OCI-LY7 (cell line): ENCODE data around the gene RAB11FIP4.

Source experiments
- EZH2phosphoT487 ChIP-seq: fragments of 200-600 bp; sonication (generic); IDR thresholded peaks from 2 replicates; pipeline ENCODE4 v1.6.1; 2018; ENCODE audit warnings: low read depth, borderline replicate concordance, mild to moderate bottlenecking, mixed run types, antibody characterized with exemption, low read length, moderate library complexity, mixed read lengths
- TF ChIP-seq, protein P1 (sequence below): fragments of 200-600 bp; sonication (generic); conservative IDR thresholded peaks from 2 replicates; pipeline ENCODE4 v1.5.1; 2014; ENCODE audit warnings: mild to moderate bottlenecking, antibody characterized with exemption, low read length, moderate library complexity, mixed read lengths

DNA sequence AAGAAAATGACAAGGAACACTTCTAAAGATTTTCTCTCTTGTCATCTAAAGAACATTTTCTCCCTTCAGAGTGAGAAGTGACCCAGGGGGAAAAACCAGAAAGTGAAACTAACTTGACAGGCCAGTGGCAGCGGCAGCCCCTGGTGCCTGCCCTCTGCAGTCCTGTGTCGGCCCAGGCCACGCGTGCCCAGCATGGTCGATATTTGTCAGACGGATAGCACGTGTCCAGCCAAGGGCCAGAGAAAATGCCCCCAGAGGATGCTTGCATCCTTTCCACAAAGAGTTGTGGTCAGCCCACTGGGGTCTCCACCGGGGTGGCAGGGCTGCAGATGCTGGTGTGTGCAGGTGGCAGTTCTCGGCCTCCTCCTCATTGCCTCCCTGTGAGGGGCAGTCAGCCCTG, 176.6 kb downstream of the RAB11FIP4 start:
- TF ChIP-seq, protein P1, sequence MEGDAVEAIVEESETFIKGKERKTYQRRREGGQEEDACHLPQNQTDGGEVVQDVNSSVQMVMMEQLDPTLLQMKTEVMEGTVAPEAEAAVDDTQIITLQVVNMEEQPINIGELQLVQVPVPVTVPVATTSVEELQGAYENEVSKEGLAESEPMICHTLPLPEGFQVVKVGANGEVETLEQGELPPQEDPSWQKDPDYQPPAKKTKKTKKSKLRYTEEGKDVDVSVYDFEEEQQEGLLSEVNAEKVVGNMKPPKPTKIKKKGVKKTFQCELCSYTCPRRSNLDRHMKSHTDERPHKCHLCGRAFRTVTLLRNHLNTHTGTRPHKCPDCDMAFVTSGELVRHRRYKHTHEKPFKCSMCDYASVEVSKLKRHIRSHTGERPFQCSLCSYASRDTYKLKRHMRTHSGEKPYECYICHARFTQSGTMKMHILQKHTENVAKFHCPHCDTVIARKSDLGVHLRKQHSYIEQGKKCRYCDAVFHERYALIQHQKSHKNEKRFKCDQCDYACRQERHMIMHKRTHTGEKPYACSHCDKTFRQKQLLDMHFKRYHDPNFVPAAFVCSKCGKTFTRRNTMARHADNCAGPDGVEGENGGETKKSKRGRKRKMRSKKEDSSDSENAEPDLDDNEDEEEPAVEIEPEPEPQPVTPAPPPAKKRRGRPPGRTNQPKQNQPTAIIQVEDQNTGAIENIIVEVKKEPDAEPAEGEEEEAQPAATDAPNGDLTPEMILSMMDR: no peak
- TF ChIP-seq EZH2phosphoT487: no peak
